Neural progenitor cell (in vitro differentiated cells): ENCODE results near the gene DSE. TPM values are rescaled to one million over a fixed set of nuclear protein-coding genes. Genes with fewer than 3 reads are reported as not detected.

Source experiments
- DNase-seq: peaks from one replicate; pipeline ENCODE4 v3.0.0-alpha.2; 2016; ENCODE audit warnings: low spot score
- H2AFZ ChIP-seq: fragments of 200-600 bp; sonication (generic); replicated peaks from 2 replicates; pipeline ENCODE4 v1.6.1; 2016; ENCODE audit warnings: antibody characterized with exemption
- H3F3A ChIP-seq: fragments of 200-600 bp; sonication (generic); 2 replicates; pipeline ENCODE4 v1.6.1; 2016; ENCODE audit warnings: antibody characterized with exemption, low read depth
- H3K27ac ChIP-seq: fragments of 200-600 bp; sonication (generic); 2 replicates; pipeline ENCODE4 v1.5.1; 2016; ENCODE audit warnings: mild to moderate bottlenecking
- H3K27me3 ChIP-seq: fragments of 200-600 bp; sonication (generic); 2 replicates; pipeline ENCODE4 v1.6.1; 2016; ENCODE audit warnings: mild to moderate bottlenecking, moderate library complexity
- H3K36me3 ChIP-seq: fragments of 200-600 bp; sonication (generic); 2 replicates; pipeline ENCODE4 v1.5.1; 2016
- H3K4me1 ChIP-seq: fragments of 200-600 bp; sonication (generic); 2 replicates; pipeline ENCODE4 v1.6.1; 2016; ENCODE audit warnings: mixed run types
- H3K4me2 ChIP-seq: fragments of 200-600 bp; sonication (generic); 2 replicates; pipeline ENCODE4 v1.6.1; 2016
- H3K4me3 ChIP-seq: fragments of 200-600 bp; sonication (generic); 2 replicates; pipeline ENCODE4 v1.5.1; 2016
- H3K79me2 ChIP-seq: fragments of 200-600 bp; sonication (generic); 2 replicates; pipeline ENCODE4 v1.6.1; 2016; ENCODE audit warnings: low read depth
- H3K9ac ChIP-seq: fragments of 200-600 bp; sonication (generic); 2 replicates; pipeline ENCODE4 v1.6.1; 2016
- H3K9me3 ChIP-seq: fragments of 200-600 bp; sonication (generic); 2 replicates; pipeline ENCODE4 v1.5.1; 2016; ENCODE audit warnings: low read depth
- H4K20me1 ChIP-seq: fragments of 200-600 bp; sonication (generic); 2 replicates; pipeline ENCODE4 v1.6.1; 2016; ENCODE audit warnings: low read depth
- H3K27ac Mint-ChIP-seq: 3 replicates; pipeline ENCODE4 v1.8.0; 2021; ENCODE audit warnings: mixed read lengths
- H3K27me3 Mint-ChIP-seq: 2 replicates; pipeline ENCODE4 v1.8.0; 2022; ENCODE audit warnings: low read depth, mild to moderate bottlenecking, inconsistent platforms, moderate library complexity, mixed read lengths; ENCODE audit not compliant: insufficient read depth
- H3K36me3 Mint-ChIP-seq: 3 replicates; pipeline ENCODE4 v1.8.0; 2021; ENCODE audit warnings: mixed read lengths
- H3K4me1 Mint-ChIP-seq: 3 replicates; pipeline ENCODE4 v1.8.0; 2021; ENCODE audit warnings: mixed read lengths
- H3K4me3 Mint-ChIP-seq: 3 replicates; pipeline ENCODE4 v1.8.0; 2021; ENCODE audit warnings: mild to moderate bottlenecking, moderate library complexity, mixed read lengths
- H3K9me3 Mint-ChIP-seq: 3 replicates; pipeline ENCODE4 v1.8.0; 2020; ENCODE audit warnings: mixed read lengths
- CTCF ChIP-seq: fragments of 200-600 bp; sonication (generic); IDR thresholded peaks from 2 replicates; pipeline ENCODE4 v1.5.1; 2017; ENCODE audit warnings: antibody characterized with exemption, mild to moderate bottlenecking
- EZH2 ChIP-seq: fragments of 200-600 bp; sonication (generic); IDR thresholded peaks from 2 replicates; pipeline ENCODE4 v1.6.1; 2017; ENCODE audit warnings: antibody characterized with exemption, mild to moderate bottlenecking, moderate library complexity
- EZH2phosphoT487 ChIP-seq: fragments of 200-600 bp; sonication (generic); IDR thresholded peaks from 2 replicates; pipeline ENCODE4 v1.6.1; 2017; ENCODE audit warnings: antibody characterized with exemption
- total RNA-seq: library from RNA; depleted of rRNA; stranded (reverse); fragments of >200 nt; gene quantifications from 2 replicates; pipeline ENCODE4 v1.2.3, GENCODE V29; 2015; ENCODE audit warnings: low replicate concordance

The DSE gene
- total RNA-seq, 1 donor from 2014 or later = 43.7 TPM

DNA sequence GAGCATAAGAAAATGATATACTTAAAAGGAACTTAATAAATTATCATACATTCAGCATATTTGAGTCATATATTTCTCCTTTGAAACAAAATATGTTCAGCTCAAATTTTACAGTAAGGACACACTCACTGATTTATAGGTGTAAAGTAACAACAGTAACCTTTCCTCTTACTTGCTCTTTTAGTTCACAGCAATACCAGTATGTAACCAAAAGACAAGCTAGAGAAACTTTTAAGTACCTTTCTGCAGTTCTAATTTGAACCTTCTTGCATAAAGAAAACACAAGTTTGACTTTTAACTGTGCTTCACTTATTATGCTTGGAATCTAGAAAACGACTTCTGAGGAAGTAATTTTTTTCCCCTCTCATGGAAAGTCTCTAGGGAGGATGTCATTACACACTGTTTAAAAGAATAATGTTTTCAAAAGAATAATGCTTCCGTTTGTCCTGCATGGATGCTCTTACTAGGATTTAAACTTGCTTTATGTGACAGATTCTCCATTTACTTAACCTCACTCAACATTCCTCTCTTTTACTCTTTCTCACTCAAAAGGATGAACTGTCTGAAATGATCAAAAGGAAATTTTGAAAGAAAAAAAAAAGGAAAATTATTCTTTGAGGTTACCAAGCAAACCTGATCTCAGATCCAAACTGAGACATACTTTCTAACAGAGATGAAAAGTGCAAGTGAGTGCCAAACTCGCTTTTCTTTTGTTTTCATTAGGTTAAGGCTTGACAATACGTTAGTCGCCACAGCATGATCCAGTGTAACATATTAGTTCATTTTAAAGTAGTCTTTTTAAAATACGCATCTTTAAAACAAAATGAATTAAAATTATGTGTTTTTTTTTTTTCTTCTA, 68.1 kb downstream of the DSE start:
- Mint-ChIP-seq H3K27ac (peak overlapping the region; percentile 95), H3K36me3 (peaks cover 11% of the 10 kb centered on the region), H3K4me3 (peak overlapping the region; percentile 57), H3K4me1 (peaks cover 47% of the 10 kb centered on the region), H3K9me3 (peaks cover 2% of the 10 kb centered on the region), H3K27me3 (peaks cover 3% of the 10 kb centered on the region)
- H2AFZ ChIP-seq = no peak overlapping the region
- no peak overlapping the region for H3K4me2 ChIP-seq
- no peaks in the 10 kb centered on the region for H3F3A ChIP-seq
- H3K36me3 ChIP-seq = no peaks in the 10 kb centered on the region
- H3K4me1 ChIP-seq = peaks cover 18% of the 10 kb centered on the region
- TF ChIP-seq EZH2 (no peak), EZH2phosphoT487 (no peak), CTCF (no peak)
- H3K27ac ChIP-seq = no peak overlapping the region
- DNase-seq = no peak
- H3K27me3 ChIP-seq = no peaks in the 10 kb centered on the region
- H3K4me3 ChIP-seq = no peak overlapping the region
- no peaks in the 10 kb centered on the region for H3K79me2 ChIP-seq
- H4K20me1 ChIP-seq = no peaks in the 10 kb centered on the region
- no peaks in the 10 kb centered on the region for H3K9me3 ChIP-seq
- H3K9ac ChIP-seq = no peak overlapping the region

- peaks cover 50% of the 10 kb centered on the region for H3K4me1 Mint-ChIP-seq
- peaks cover 3% of the 10 kb centered on the region for H3K27me3 Mint-ChIP-seq
- no peak overlapping the region for H3K4me3 ChIP-seq
- no peak for TF ChIP-seq EZH2phosphoT487
- TF ChIP-seq CTCF = no peak
- TF ChIP-seq EZH2 = no peak
- peaks cover 23% of the 10 kb centered on the region for H3K4me1 ChIP-seq
- H2AFZ ChIP-seq = no peak overlapping the region
- H4K20me1 ChIP-seq = no peaks in the 10 kb centered on the region
- DNase-seq = no peak
- peaks cover 2% of the 10 kb centered on the region for H3K9me3 Mint-ChIP-seq
- no peaks in the 10 kb centered on the region for H3K79me2 ChIP-seq
- H3K27me3 ChIP-seq = no peaks in the 10 kb centered on the region
- no peak overlapping the region for H3K27ac ChIP-seq
- H3K27ac Mint-ChIP-seq = peak overlapping the region; percentile 88
- no peak overlapping the region for H3K9ac ChIP-seq
- no peak overlapping the region for H3K4me2 ChIP-seq
- H3K36me3 ChIP-seq = no peaks in the 10 kb centered on the region
- no peaks in the 10 kb centered on the region for H3K9me3 ChIP-seq
- no peaks in the 10 kb centered on the region for H3F3A ChIP-seq
- H3K4me3 Mint-ChIP-seq = peak overlapping the region; percentile 19
- peaks cover 11% of the 10 kb centered on the region for H3K36me3 Mint-ChIP-seq
Measured at GRCh38 chr6:116439522-116440051, 68.8 kb downstream of the DSE start.

DNA sequence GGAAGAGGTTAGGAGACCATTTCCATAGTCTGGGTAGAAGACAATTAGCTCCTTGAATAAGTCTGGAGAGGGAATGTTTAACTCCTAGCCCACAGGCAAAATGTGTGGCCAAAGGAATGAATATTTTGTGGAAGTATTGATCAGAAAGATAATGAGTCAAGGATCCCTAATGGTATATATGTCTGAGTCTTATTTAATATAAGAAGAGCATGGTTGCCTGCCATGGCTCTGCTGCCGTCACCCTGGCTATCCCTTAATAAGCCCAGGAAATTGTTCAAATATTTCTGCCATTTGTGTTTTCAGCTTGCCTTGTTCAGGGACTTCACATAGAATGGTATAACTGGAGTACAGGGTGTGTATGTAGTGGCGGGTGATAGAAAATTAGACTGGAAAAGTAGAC, 72.4 kb downstream of the DSE start:
- no peak overlapping the region for H3K4me3 Mint-ChIP-seq
- no peaks in the 10 kb centered on the region for H3K36me3 Mint-ChIP-seq
- peaks cover 23% of the 10 kb centered on the region for H3K4me1 ChIP-seq
- H2AFZ ChIP-seq = no peak overlapping the region
- no peak overlapping the region for H3K27ac ChIP-seq
- H3K9me3 Mint-ChIP-seq = no peaks in the 10 kb centered on the region
- H3K9ac ChIP-seq = no peak overlapping the region
- H3K4me1 Mint-ChIP-seq = peaks cover 31% of the 10 kb centered on the region
- TF ChIP-seq EZH2 (no peak), CTCF (no peak), EZH2phosphoT487 (no peak)
- H3K27me3 Mint-ChIP-seq = no peaks in the 10 kb centered on the region
- no peak overlapping the region for H3K27ac Mint-ChIP-seq
- DNase-seq = no peak
- no peak overlapping the region for H3K4me2 ChIP-seq
- no peak overlapping the region for H3K4me3 ChIP-seq
- H3K9me3 ChIP-seq = no peaks in the 10 kb centered on the region
- H3F3A ChIP-seq = no peaks in the 10 kb centered on the region
- no peaks in the 10 kb centered on the region for H4K20me1 ChIP-seq
- no peaks in the 10 kb centered on the region for H3K79me2 ChIP-seq
- H3K27me3 ChIP-seq = no peaks in the 10 kb centered on the region
- no peaks in the 10 kb centered on the region for H3K36me3 ChIP-seq
